SU-DHL-6 (cell line): Measurements from ENCODE around the gene NOD1.

Experiments
- H2AFZ ChIP-seq: fragments of 200-600 bp; sonication (generic); 2 replicates; pipeline ENCODE4 v1.6.1; 2014; ENCODE audit warnings: low read depth, mild to moderate bottlenecking, moderate library complexity, mixed read lengths, antibody characterized with exemption, low read length; ENCODE audit not compliant: severe bottlenecking
- H3F3A ChIP-seq: fragments of 200-600 bp; shearing (Covaris generic); 2 replicates; pipeline ENCODE4 v1.6.0; 2016; ENCODE audit warnings: antibody characterized with exemption, mild to moderate bottlenecking; ENCODE audit not compliant: insufficient read depth
- H3K27ac ChIP-seq: fragments of 200-600 bp; sonication (generic); 2 replicates; pipeline ENCODE4 v1.5.1; 2016; ENCODE audit warnings: low read depth, mild to moderate bottlenecking, low read length, moderate library complexity, mixed read lengths
- H3K27me3 ChIP-seq: fragments of 200-600 bp; sonication (generic), shearing (Covaris generic); 2 replicates; pipeline ENCODE4 v1.6.0; 2014; ENCODE audit warnings: mild to moderate bottlenecking, low read length
- H3K36me3 ChIP-seq: fragments of 200-600 bp; sonication (generic); 2 replicates; pipeline ENCODE4 v1.6.1; 2014; ENCODE audit warnings: mild to moderate bottlenecking, low read length, mixed read lengths
- H3K4me2 ChIP-seq: fragments of 300-600, 200-600 bp; shearing (Covaris generic), sonication (generic); 2 replicates; pipeline ENCODE4 v1.6.0; 2014; ENCODE audit warnings: low read length, low read depth, mild to moderate bottlenecking; ENCODE audit not compliant: poor library complexity, severe bottlenecking
- H3K4me3 ChIP-seq: fragments of 200-600 bp; sonication (generic); 2 replicates; pipeline ENCODE4 v1.5.1; 2014; ENCODE audit warnings: antibody characterized with exemption, low read length, mild to moderate bottlenecking, mixed read lengths; ENCODE audit not compliant: insufficient read depth, poor library complexity, severe bottlenecking
- H3K79me2 ChIP-seq: fragments of 200-600 bp; sonication (generic); 2 replicates; pipeline ENCODE4 v1.6.1; 2014; ENCODE audit warnings: mild to moderate bottlenecking, low read length, moderate library complexity; ENCODE audit not compliant: insufficient read depth
- H3K9ac ChIP-seq: fragments of 200-600 bp; sonication (generic); 2 replicates; pipeline ENCODE4 v1.7.0; 2014; ENCODE audit warnings: mild to moderate bottlenecking, low read length
- H3K9me2 ChIP-seq: fragments of 200-600 bp; sonication (generic); replicated peaks from 2 replicates; pipeline ENCODE4 v1.6.1; 2014; ENCODE audit warnings: low read length; ENCODE audit not compliant: insufficient read depth
- H3K9me3 ChIP-seq: fragments of 200-600 bp; sonication (generic); 2 replicates; pipeline ENCODE4 v1.6.1; 2014; ENCODE audit warnings: low read length, mixed read lengths; ENCODE audit not compliant: insufficient read depth
- H4K20me1 ChIP-seq: fragments of 200-600 bp; sonication (generic); 2 replicates; pipeline ENCODE4 v1.6.1; 2014; ENCODE audit warnings: low read depth, mild to moderate bottlenecking, antibody characterized with exemption, low read length, moderate library complexity, mixed read lengths
- EZH2phosphoT487 ChIP-seq: fragments of 200-600 bp; sonication (generic), shearing (Covaris generic); conservative IDR thresholded peaks from 2 replicates; pipeline ENCODE4 v1.6.1; 2018; ENCODE audit warnings: mild to moderate bottlenecking, antibody characterized with exemption, low read length, moderate library complexity, mixed read lengths
- TF ChIP-seq, protein P1 (sequence below): fragments of 200-600 bp; sonication (generic); IDR thresholded peaks from one replicate; pipeline ENCODE4 v1.5.1; 2017; ENCODE audit warnings: antibody characterized with exemption, mild to moderate bottlenecking, low read length, moderate library complexity; ENCODE audit not compliant: insufficient read depth, poor library complexity, severe bottlenecking

NOD1 gene

DNA sequence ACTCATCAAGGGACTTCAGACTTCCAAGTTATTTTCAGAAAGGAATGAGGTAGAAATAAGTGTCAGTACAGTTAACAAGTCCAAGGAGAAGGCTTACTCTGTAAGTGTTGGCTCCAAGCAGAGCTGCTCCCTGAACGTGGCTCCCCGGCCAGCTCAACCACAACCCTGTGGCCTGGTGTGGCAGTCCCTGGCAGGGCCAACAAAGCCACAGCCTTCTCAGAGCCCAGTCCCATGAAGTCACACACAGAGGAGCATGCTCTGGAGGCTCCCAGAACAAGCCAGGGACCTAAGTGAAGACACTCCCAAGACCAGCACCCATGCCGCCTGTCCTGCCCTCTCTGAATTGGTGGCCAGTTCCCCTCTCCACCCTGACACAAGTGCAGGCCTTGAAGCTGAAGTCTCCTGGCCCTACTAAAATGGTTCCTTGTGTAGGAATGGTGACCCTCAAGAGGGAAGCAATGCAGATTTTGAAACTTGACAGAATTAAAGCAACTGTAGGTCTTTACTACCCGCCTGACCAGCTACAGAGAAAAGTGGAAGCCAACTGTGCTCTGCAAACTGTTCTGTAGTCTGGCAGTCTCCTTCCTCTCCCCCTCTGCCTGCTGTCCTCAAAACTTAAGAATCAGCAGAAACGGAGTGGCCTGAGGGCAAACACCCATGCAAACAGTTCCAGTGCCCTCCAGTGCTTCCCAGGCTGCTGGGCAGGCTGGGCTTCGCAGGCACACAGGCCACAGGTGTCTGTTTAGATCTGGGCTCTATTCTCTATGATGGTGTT is 51.1 kb downstream of the NOD1 start:
- no peak for TF ChIP-seq EZH2phosphoT487
- TF ChIP-seq, protein P1, sequence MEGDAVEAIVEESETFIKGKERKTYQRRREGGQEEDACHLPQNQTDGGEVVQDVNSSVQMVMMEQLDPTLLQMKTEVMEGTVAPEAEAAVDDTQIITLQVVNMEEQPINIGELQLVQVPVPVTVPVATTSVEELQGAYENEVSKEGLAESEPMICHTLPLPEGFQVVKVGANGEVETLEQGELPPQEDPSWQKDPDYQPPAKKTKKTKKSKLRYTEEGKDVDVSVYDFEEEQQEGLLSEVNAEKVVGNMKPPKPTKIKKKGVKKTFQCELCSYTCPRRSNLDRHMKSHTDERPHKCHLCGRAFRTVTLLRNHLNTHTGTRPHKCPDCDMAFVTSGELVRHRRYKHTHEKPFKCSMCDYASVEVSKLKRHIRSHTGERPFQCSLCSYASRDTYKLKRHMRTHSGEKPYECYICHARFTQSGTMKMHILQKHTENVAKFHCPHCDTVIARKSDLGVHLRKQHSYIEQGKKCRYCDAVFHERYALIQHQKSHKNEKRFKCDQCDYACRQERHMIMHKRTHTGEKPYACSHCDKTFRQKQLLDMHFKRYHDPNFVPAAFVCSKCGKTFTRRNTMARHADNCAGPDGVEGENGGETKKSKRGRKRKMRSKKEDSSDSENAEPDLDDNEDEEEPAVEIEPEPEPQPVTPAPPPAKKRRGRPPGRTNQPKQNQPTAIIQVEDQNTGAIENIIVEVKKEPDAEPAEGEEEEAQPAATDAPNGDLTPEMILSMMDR = no peak
- Histone ChIP-seq H3K9ac (no peak overlapping the region), H3K79me2 (no peaks in the 10 kb centered on the region), H3K27me3 (no peaks in the 10 kb centered on the region), H2AFZ (no peak overlapping the region), H3K4me2 (no peak overlapping the region), H3K27ac (no peak overlapping the region), H4K20me1 (no peaks in the 10 kb centered on the region), H3F3A (no peaks in the 10 kb centered on the region), H3K4me3 (no peak overlapping the region), H3K9me3 (no peaks in the 10 kb centered on the region), H3K9me2 (no peaks in the 10 kb centered on the region), H3K36me3 (peaks cover 4% of the 10 kb centered on the region)

DNA sequence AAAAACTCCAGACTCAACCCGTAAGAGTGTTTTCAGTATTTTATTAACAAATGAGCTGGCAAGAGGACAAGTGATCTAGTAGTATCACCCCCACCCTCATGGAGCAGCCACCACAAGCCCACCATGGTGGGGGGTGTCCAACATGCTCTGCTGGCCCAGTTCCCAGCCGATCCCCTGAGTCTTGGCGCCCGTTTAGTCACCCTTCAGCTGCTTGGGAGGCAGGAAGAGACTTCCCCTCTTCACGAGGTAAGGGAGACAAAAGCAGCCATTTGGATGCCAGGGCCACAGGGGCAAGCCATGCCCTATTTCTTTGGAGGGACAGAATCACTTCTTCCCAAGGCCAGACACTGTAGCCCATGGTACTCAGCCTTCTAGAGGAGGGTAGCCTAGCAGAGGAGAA is 54.1 kb downstream of the NOD1 start:
- no peak overlapping the region for H3K4me2 ChIP-seq
- no peak overlapping the region for H3K9ac ChIP-seq
- H3K36me3 ChIP-seq = no peaks in the 10 kb centered on the region
- no peaks in the 10 kb centered on the region for H3K79me2 ChIP-seq
- no peaks in the 10 kb centered on the region for H3K9me3 ChIP-seq
- no peaks in the 10 kb centered on the region for H3K27me3 ChIP-seq
- H3K27ac ChIP-seq = no peak overlapping the region
- H3K4me3 ChIP-seq = no peak overlapping the region
- TF ChIP-seq, protein P1 = no peak
- no peak for TF ChIP-seq EZH2phosphoT487
- no peak overlapping the region for H2AFZ ChIP-seq
- no peaks in the 10 kb centered on the region for H3F3A ChIP-seq
- no peaks in the 10 kb centered on the region for H3K9me2 ChIP-seq
- no peaks in the 10 kb centered on the region for H4K20me1 ChIP-seq

DNA sequence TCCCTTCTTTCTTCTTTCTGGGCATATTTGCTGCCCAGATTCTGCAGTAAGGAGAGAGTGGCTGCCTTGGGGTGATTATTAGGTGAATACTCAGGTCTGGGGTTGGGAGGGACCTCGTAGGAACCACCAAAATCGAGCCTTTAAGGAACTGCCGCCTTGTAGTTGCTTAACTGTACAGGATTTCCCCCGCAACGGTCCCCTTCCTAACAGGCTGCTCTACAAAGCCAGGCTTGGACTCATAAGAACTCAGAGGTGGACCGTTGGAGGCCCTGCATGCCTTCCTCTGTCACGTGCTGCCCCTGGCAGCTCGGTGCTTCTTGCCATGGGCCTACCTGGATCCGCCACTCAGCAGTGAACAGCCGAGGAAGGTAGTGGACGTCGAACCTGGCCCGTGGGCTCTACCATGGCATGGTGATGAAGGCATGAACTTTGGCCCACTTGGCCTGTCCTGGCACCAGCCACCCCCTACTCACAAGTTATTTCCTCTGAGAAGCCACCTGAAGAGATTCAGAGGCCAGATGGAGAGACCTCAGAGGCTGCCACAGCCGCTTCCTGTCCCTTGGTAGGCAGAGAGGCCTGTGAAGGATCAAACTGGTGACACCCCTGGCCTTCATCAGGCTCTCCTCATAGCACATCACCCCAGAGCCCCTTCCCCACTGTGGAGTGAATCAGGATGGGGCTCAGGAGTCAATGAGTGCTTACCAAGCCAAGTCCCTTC is 54.6 kb downstream of the NOD1 start:
- Histone ChIP-seq H3K27ac (no peak overlapping the region), H3K36me3 (no peaks in the 10 kb centered on the region), H3K27me3 (no peaks in the 10 kb centered on the region), H3K4me2 (no peak overlapping the region), H3K9ac (no peak overlapping the region), H3F3A (no peaks in the 10 kb centered on the region), H2AFZ (no peak overlapping the region), H3K79me2 (no peaks in the 10 kb centered on the region), H3K9me3 (no peaks in the 10 kb centered on the region), H3K4me3 (no peak overlapping the region), H3K9me2 (no peaks in the 10 kb centered on the region), H4K20me1 (no peaks in the 10 kb centered on the region)
- TF ChIP-seq, protein P1 = no peak
- TF ChIP-seq EZH2phosphoT487 = no peak
